HepG2 (cell line): ENCODE data around the gene ZBTB7A. TPM values are rescaled to one million over a fixed set of nuclear protein-coding genes. Genes with fewer than 3 reads are reported as not detected.
A peak's percentile ranks its signal among the peaks of the same experiment; 100 is the strongest.

Experiments used
- ATAC-seq: fragments of 200-7000 bp; cut with Tn5 transposase; 3 replicates; pipeline ENCODE4 v1.9.1; 2020; ENCODE audit warnings: mild to moderate bottlenecking, moderate library complexity
- BruUV-seq: library from RNA; stranded (reverse); fragments of 400-500 nt; replicated peaks from 2 replicates; lab custom pipeline; 2021; lab: Mats Ljungman, UMichigan
- CTCF ChIA-PET: fragments of 300-600 bp; formaldehyde crosslinking; extraction: SDS; loops from one replicate; lab custom pipeline; 2021; ENCODE audit warnings: low total read pairs, inconsistent platforms, low intra/inter-chr PET ratio; lab: Yijun Ruan, JAX
- POLR2A ChIA-PET: fragments of 350-600 bp; sonication (Branson Sonifier 250); formaldehyde crosslinking; loops from one replicate; lab custom pipeline; 2020; ENCODE audit warnings: antibody characterized with exemption, inconsistent platforms; lab: Yijun Ruan, JAX
- DNase-seq: peaks from one replicate; pipeline ENCODE4 v3.0.0-alpha.2; 2015; ENCODE audit warnings: low spot score
- FAIRE-seq: peaks from 3 replicates; lab custom pipeline; 2011; peaks lifted over from hg19 to GRCh38; lab: Jason Lieb, UNC
- H2AFZ ChIP-seq: one replicate; pipeline ENCODE4 v1.6.1; 2011; ENCODE audit warnings: low read length, inconsistent platforms
- H3K27ac ChIP-seq: fragments of 300-600 bp; 3 replicates; pipeline ENCODE4 v1.8.0; 2011; ENCODE audit warnings: mixed run types, mild to moderate bottlenecking, mixed read lengths, low read length, inconsistent platforms; ENCODE audit not compliant: insufficient read depth; ENCODE audit errors: extremely low read length
- H3K27me3 ChIP-seq, 2 experiments: fragments of 200-600 bp in 1 of 2; 2 replicates in 1 of 2; 3 replicates in 1 of 2; pipeline versions ENCODE4 v1.6.0 to v1.8.0; 2011; ENCODE audit warnings: low read length in 2 of 2, mild to moderate bottlenecking in 2 of 2, moderate library complexity in 2 of 2, inconsistent platforms in 1 of 2; ENCODE audit not compliant: insufficient read depth in 2 of 2, control insufficient read depth in 1 of 2
- H3K36me3 ChIP-seq, 2 experiments: fragments of 200-600 bp in 1 of 2; replicated peaks in 1 of 2; 2 replicates in 1 of 2; 3 replicates in 1 of 2; pipeline versions ENCODE4 v1.5.1 to v1.8.0; 2011; ENCODE audit warnings: low read length in 2 of 2, inconsistent platforms in 1 of 2; ENCODE audit not compliant: insufficient read depth in 2 of 2, control insufficient read depth in 1 of 2
- H3K4me1 ChIP-seq: 2 replicates; pipeline ENCODE4 v1.5.1; 2012; ENCODE audit warnings: low read length, inconsistent platforms; ENCODE audit not compliant: insufficient read depth
- H3K4me2 ChIP-seq: 2 replicates; pipeline ENCODE4 v1.6.0; 2011; ENCODE audit warnings: low read depth, low read length, inconsistent platforms
- H3K4me3 ChIP-seq, 3 experiments: fragments of 200-600 bp in 1 of 3; sonication (generic), shearing (Covaris generic) in 1 of 3; replicated peaks in 1 of 3; 2 replicates each; pipeline ENCODE4 v1.5.1; 2011 to 2016; ENCODE audit warnings: low read length in 3 of 3, inconsistent platforms in 2 of 3, low read depth in 2 of 3, mild to moderate bottlenecking in 2 of 3, control low read depth in 1 of 3, mixed read lengths in 1 of 3; ENCODE audit not compliant: insufficient read depth in 1 of 3
- H3K79me2 ChIP-seq: one replicate; pipeline ENCODE4 v1.6.1; 2011; ENCODE audit warnings: low read length, inconsistent platforms; ENCODE audit not compliant: insufficient read depth
- H3K9ac ChIP-seq: 2 replicates; pipeline ENCODE4 v1.6.0; 2011; ENCODE audit warnings: mild to moderate bottlenecking, low read depth, low read length, inconsistent platforms; ENCODE audit not compliant: insufficient read depth
- H3K9me3 ChIP-seq: 2 replicates; pipeline ENCODE4 v1.5.1; 2012; ENCODE audit warnings: mild to moderate bottlenecking, low read length
- H4K20me1 ChIP-seq: 2 replicates; pipeline ENCODE4 v1.6.0; 2011; ENCODE audit warnings: inconsistent platforms, mild to moderate bottlenecking, low read length, moderate library complexity; ENCODE audit not compliant: insufficient read depth
- CC2D1A ChIP-seq: sonication (generic); formaldehyde crosslinking; IDR thresholded peaks from 2 replicates; pipeline ENCODE4 v1.8.1; 2023; ENCODE audit warnings: mild to moderate bottlenecking, missing genetic modification reagents
- DNMT1 ChIP-seq: sonication (generic); formaldehyde crosslinking; IDR thresholded peaks from 2 replicates; pipeline ENCODE4 v1.5.1; 2020; ENCODE audit warnings: mild to moderate bottlenecking, missing genetic modification reagents
- FOXK2 ChIP-seq: fragments of 450-650 bp; IDR thresholded peaks from 2 replicates; pipeline ENCODE4 v1.6.1; 2016
- GRHL1 ChIP-seq: sonication (generic); formaldehyde crosslinking; conservative IDR thresholded peaks from 2 replicates; pipeline ENCODE4 v1.8.0; 2022; ENCODE audit warnings: missing genetic modification reagents
- GZF1 ChIP-seq: sonication (generic); formaldehyde crosslinking; IDR thresholded peaks from 2 replicates; pipeline ENCODE4 v1.5.1; 2020; ENCODE audit warnings: mild to moderate bottlenecking, missing genetic modification reagents
- KLF13 ChIP-seq: sonication (generic); formaldehyde crosslinking; IDR thresholded peaks from 2 replicates; pipeline ENCODE4 v1.4.0; 2020; ENCODE audit warnings: mild to moderate bottlenecking, missing genetic modification reagents
- MXD4 ChIP-seq: IDR thresholded peaks from 2 replicates; pipeline ENCODE4 v1.6.1; 2016; ENCODE audit warnings: mild to moderate bottlenecking, missing biosample characterization, missing genetic modification reagents
- NCOA2 ChIP-seq: sonication (generic); formaldehyde crosslinking; IDR thresholded peaks from 2 replicates; pipeline ENCODE4 v1.8.0; 2022; ENCODE audit warnings: inconsistent platforms
- NCOA5 ChIP-seq: sonication (generic); formaldehyde crosslinking; IDR thresholded peaks from 2 replicates; pipeline ENCODE4 v1.4.0; 2020; ENCODE audit warnings: missing genetic modification reagents
- NR2C2 ChIP-seq: sonication (generic); formaldehyde crosslinking; IDR thresholded peaks from 2 replicates; pipeline ENCODE4 v1.4.0; 2020; ENCODE audit warnings: missing genetic modification reagents, mild to moderate bottlenecking, moderate library complexity, borderline replicate concordance
- POLR2A ChIP-seq, 2 experiments: IDR thresholded peaks; 2 replicates each; pipeline ENCODE4 v1.6.1; 2011; ENCODE audit warnings: low read depth in 2 of 2, low read length in 2 of 2, mild to moderate bottlenecking in 1 of 2, moderate library complexity in 1 of 2; ENCODE audit not compliant: insufficient read depth in 1 of 2
- SALL1 ChIP-seq: sonication (generic); formaldehyde crosslinking; IDR thresholded peaks from 2 replicates; pipeline ENCODE4 v1.8.0; 2022; ENCODE audit warnings: mild to moderate bottlenecking, missing genetic modification reagents
- SMC3 ChIP-seq: IDR thresholded peaks from 2 replicates; pipeline ENCODE4 v1.6.1; 2011; ENCODE audit warnings: low read length, improper control_type of control experiment
- SPEN ChIP-seq: sonication (generic); formaldehyde crosslinking; IDR thresholded peaks from 2 replicates; pipeline ENCODE4 v1.5.1; 2020; ENCODE audit warnings: low read depth, mild to moderate bottlenecking, missing genetic modification reagents
- TOPORS ChIP-seq: sonication (generic); formaldehyde crosslinking; IDR thresholded peaks from 2 replicates; pipeline ENCODE4 v1.8.0; 2023; ENCODE audit warnings: mild to moderate bottlenecking, missing genetic modification reagents
- ZNF12 ChIP-seq: sonication (generic); formaldehyde crosslinking; IDR thresholded peaks from 2 replicates; pipeline ENCODE4 v1.5.0; 2020; ENCODE audit warnings: missing genetic modification reagents
- ZNF251 ChIP-seq: sonication (generic); formaldehyde crosslinking; IDR thresholded peaks from 2 replicates; pipeline ENCODE4 v1.9.0; 2021; ENCODE audit warnings: mild to moderate bottlenecking, missing genetic modification reagents
- ZNF335 ChIP-seq: sonication (generic); formaldehyde crosslinking; IDR thresholded peaks from 2 replicates; pipeline ENCODE4 v1.4.0; 2020; ENCODE audit warnings: missing genetic modification reagents
- ZNF34 ChIP-seq: sonication (generic); formaldehyde crosslinking; IDR thresholded peaks from 2 replicates; pipeline ENCODE4 v1.4.0; 2020; ENCODE audit warnings: mild to moderate bottlenecking, missing genetic modification reagents, borderline replicate concordance
- ZNF720 ChIP-seq: sonication (generic); formaldehyde crosslinking; IDR thresholded peaks from 2 replicates; pipeline ENCODE4 v1.4.0; 2020; ENCODE audit warnings: missing genetic modification reagents
- ZNF75D ChIP-seq: sonication (generic); formaldehyde crosslinking; IDR thresholded peaks from 2 replicates; pipeline ENCODE4 v1.8.1; 2023; ENCODE audit warnings: missing genetic modification reagents, mild to moderate bottlenecking, borderline replicate concordance
- ZNF777 ChIP-seq: sonication (generic); formaldehyde crosslinking; IDR thresholded peaks from 2 replicates; pipeline ENCODE4 v1.4.0; 2020; ENCODE audit warnings: missing genetic modification reagents
- ZNF883 ChIP-seq: sonication (generic); formaldehyde crosslinking; IDR thresholded peaks from 2 replicates; pipeline ENCODE4 v1.5.1; 2020; ENCODE audit warnings: mild to moderate bottlenecking, missing genetic modification reagents; ENCODE audit errors: not compliant biosample characterization
- WGBS: methylation state at CpG from one replicate; pipeline ENCODE4 v1.1.6; 2017; ENCODE audit warnings: low lambda C conversion rate; 5-methylcytosine and 5-hydroxymethylcytosine counted together
- in situ Hi-C: cut with HindIII; loops from 2 replicates; pipeline ENCODE4 v1.10.0; 2017; ENCODE audit warnings: low pct_unique_long_range_greater_than_20kb; ENCODE audit not compliant: extremely low pct_ligation_motif_present
- intact Hi-C: fragments of 100-400 bp; cut with micrococcal nuclease; formaldehyde crosslinking; loops from one replicate; pipeline ENCODE4 v1.10.0; 2022; ENCODE audit not compliant: unreplicated experiment
- polyA plus RNA-seq, 8 experiments: library from polyadenylated mRNA; depleted of rRNA in 3 of 8; stranded (reverse) in 7 of 8; unstranded in 1 of 8; fragments of >200 nt; fragmentation: Illumina TruSeq in 4 of 8; extraction: Trizol in 4 of 8; gene quantifications; 2 replicates each; pipeline versions ENCODE4 v1.2.1 to v1.2.3, GENCODE V29; 2011 to 2016; ENCODE audit warnings: low read depth in 4 of 8, missing spikeins in 1 of 8, mixed read lengths in 1 of 8; ENCODE audit not compliant: insufficient read depth in 1 of 8
- total RNA-seq, 5 experiments: library from RNA; depleted of rRNA; stranded (reverse); fragments of >200 nt; fragmentation: Illumina TruSeq; extraction: Trizol; gene quantifications; 2 replicates each; pipeline ENCODE4 v1.2.3, GENCODE V29; 2016; ENCODE audit warnings: low read depth in 1 of 5

ZBTB7A gene
- total and polyA plus RNA-seq, 2 of the 13 experiments (the other 11 are each of a cell fraction or from before 2014, with no cell fraction given), result 3.6 to 4.0 TPM

GRCh38 chr19:4061178-4061682 lies 5.5 kb downstream of the ZBTB7A start (continued):
- no peak for TF ChIP-seq ZNF883 (CRISPR knock-in tag)
- TF ChIP-seq SPEN (CRISPR knock-in tag), result no peak
- no peak for TF ChIP-seq NCOA2 (CRISPR knock-in tag)
- 0 out of 2 replicates have a peak, but pooled peaks have one; percentile 13 for TF ChIP-seq NR2C2
- 0 out of 2 replicates have a peak, but pooled peaks have one; percentile 17 for TF ChIP-seq KLF13

GRCh38 chr19:4060621-4061177 lies 6.0 kb downstream of the ZBTB7A start:
- Histone ChIP-seq H2AFZ (no peak overlapping the region), H3K4me3 (peak overlapping the region; percentile 47 to 69 (median 52); a peak in 5 of 6 replicates), H3K9me3 (no peaks in the 10 kb centered on the region), H3K36me3 (peaks cover 8 to 24% of the 10 kb centered on the region in 2 experiments), H3K27ac (peak overlapping the region; percentile 94), H3K4me1 (peaks cover 68% of the 10 kb centered on the region), H3K79me2 (peaks cover 81% of the 10 kb centered on the region), H4K20me1 (peaks cover 62% of the 10 kb centered on the region), H3K4me2 (peak overlapping the region; percentile 85), H3K9ac (peak overlapping the region; percentile 52), H3K27me3 (no peaks in the 10 kb centered on the region)
- ChIA-PET CTCF (no interaction called here), POLR2A (interaction anchor here (1.3 kb wide), 1 partner anchor 9 kb away, joined by 8 read pairs; no protein-coding TSS in a partner anchor)
- no peak for ATAC-seq
- 76% methylated on average over 9 of the region's 16 CpGs for WGBS
- in situ Hi-C loops, result no loop called here
- no peak for FAIRE-seq
- intact Hi-C loops, result no loop called here
- DNase-seq, result no peak
- no TSS peak for BruUV-seq
- TF ChIP-seq MXD4 (CRISPR knock-in tag), result no peak
- no peak for TF ChIP-seq TOPORS (CRISPR knock-in tag)
- TF ChIP-seq NCOA5 (CRISPR knock-in tag), result no peak
- no peak for TF ChIP-seq ZNF335 (CRISPR knock-in tag)
- TF ChIP-seq ZNF12, result no peak
- no peak for TF ChIP-seq ZNF883 (CRISPR knock-in tag)
- TF ChIP-seq ZNF720 (CRISPR knock-in tag), result no peak
- no peak for TF ChIP-seq SMC3
- no peak for TF ChIP-seq ZNF251 (CRISPR knock-in tag)
- TF ChIP-seq GRHL1 (CRISPR knock-in tag), result no peak
- peak; percentile 48 for TF ChIP-seq SALL1 (CRISPR knock-in tag)
- no peak for TF ChIP-seq FOXK2
- no peak for TF ChIP-seq ZNF75D (CRISPR knock-in tag)
- no peak for TF ChIP-seq ZNF34 (CRISPR knock-in tag)
- TF ChIP-seq CC2D1A, result no peak
- 0 out of 2 replicates have a peak, but pooled peaks have one; percentile 26 for TF ChIP-seq ZNF777 (CRISPR knock-in tag)
- TF ChIP-seq POLR2A (IDR thresholded peaks at IDR 0.05; ENCODE audit: insufficient read depth in 1 of 2, low read depth in 2 of 2, low read length in 2 of 2), result peak; percentile 20 to 45; a peak in 1 of 4 replicates
- TF ChIP-seq DNMT1 (CRISPR knock-in tag), result 0 out of 2 replicates have a peak, but pooled peaks have one; percentile 26
- no peak for TF ChIP-seq GZF1
